ENCODE measurements around the gene POLR3F. TPM values are rescaled to one million over a fixed set of nuclear protein-coding genes. Genes with fewer than 3 reads are reported as not detected.

The POLR3F gene
- polyA plus RNA-seq, 1 experiment: 10.6 TPM

GRCh38 chr20:18430172-18430826 is 36.9 kb upstream of the POLR3F start:
- ChIA-PET POLR2A (no interaction called here), CTCF (interaction anchor here (0.9 kb wide), 1 partner anchor 17 kb away, joined by 5 read pairs; no protein-coding TSS in a partner anchor)
- H3K9me3 ChIP-seq (ENCODE audit: control insufficient read depth, insufficient read depth, low read length): no peaks in the 10 kb centered on the region
- no peak for TF ChIP-seq CTCF (IDR thresholded peaks at IDR 0.05; ENCODE audit: low read depth, low read length)
- no peak overlapping the region for H3K27ac ChIP-seq (ENCODE audit: low read depth, low read length)
- no peak overlapping the region for H3K4me3 ChIP-seq (ENCODE audit: low read depth, low read length)
- H3K27me3 ChIP-seq (ENCODE audit: control insufficient read depth, insufficient read depth, low read length): no peaks in the 10 kb centered on the region
- no peak for DNase-seq (ENCODE audit: low read depth, low spot score)

- no peak overlapping the region for H3K4me3 ChIP-seq (ENCODE audit: low read depth, low read length)
- no peaks in the 10 kb centered on the region for H3K9me3 ChIP-seq (ENCODE audit: control insufficient read depth, insufficient read depth, low read length)
- no peak for DNase-seq (ENCODE audit: low read depth, low spot score)
- ChIA-PET CTCF (no interaction called here), POLR2A (no interaction called here)
- TF ChIP-seq CTCF (IDR thresholded peaks at IDR 0.05; ENCODE audit: low read depth, low read length): no peak
- H3K27ac ChIP-seq (ENCODE audit: low read depth, low read length): no peak overlapping the region
- no peaks in the 10 kb centered on the region for H3K27me3 ChIP-seq (ENCODE audit: control insufficient read depth, insufficient read depth, low read length)
Measured at GRCh38 chr20:18431206-18431605, 36.0 kb upstream of the POLR3F start.

- Histone ChIP-seq H3K27me3 (ENCODE audit: control insufficient read depth, insufficient read depth, low read length) (no peaks in the 10 kb centered on the region), H3K27ac (ENCODE audit: low read depth, low read length) (no peak overlapping the region), H3K4me3 (ENCODE audit: low read depth, low read length) (no peak overlapping the region), H3K9me3 (ENCODE audit: control insufficient read depth, insufficient read depth, low read length) (no peaks in the 10 kb centered on the region)
- DNase-seq (ENCODE audit: low read depth, low spot score): no peak
- CTCF ChIA-PET: interaction anchor here (0.6 to 1.2 kb wide), 3 partner anchors 17 to 741 kb away, joined by 3 to 4 read pairs (median 3); no protein-coding TSS in a partner anchor
- POLR2A ChIA-PET: no interaction called here
- TF ChIP-seq CTCF (IDR thresholded peaks at IDR 0.05; ENCODE audit: low read depth, low read length): no peak
Measured at GRCh38 chr20:18436847-18437246, 30.3 kb upstream of the POLR3F start.

GRCh38 chr20:18440403-18440802 is 26.8 kb upstream of the POLR3F start:
- Histone ChIP-seq H3K27ac (ENCODE audit: low read depth, low read length) (no peak overlapping the region), H3K9me3 (ENCODE audit: control insufficient read depth, insufficient read depth, low read length) (no peaks in the 10 kb centered on the region), H3K27me3 (ENCODE audit: control insufficient read depth, insufficient read depth, low read length) (no peaks in the 10 kb centered on the region), H3K4me3 (ENCODE audit: low read depth, low read length) (no peak overlapping the region)
- no peak for TF ChIP-seq CTCF (IDR thresholded peaks at IDR 0.05; ENCODE audit: low read depth, low read length)
- POLR2A ChIA-PET: no interaction called here
- no peak for DNase-seq (ENCODE audit: low read depth, low spot score)
- CTCF ChIA-PET: no interaction called here

GRCh38 chr20:18443886-18444285 is 23.3 kb upstream of the POLR3F start:
- Histone ChIP-seq H3K27me3 (ENCODE audit: control insufficient read depth, insufficient read depth, low read length) (no peaks in the 10 kb centered on the region), H3K9me3 (ENCODE audit: control insufficient read depth, insufficient read depth, low read length) (no peaks in the 10 kb centered on the region), H3K4me3 (ENCODE audit: low read depth, low read length) (no peak overlapping the region), H3K27ac (ENCODE audit: low read depth, low read length) (no peak overlapping the region)
- ChIA-PET CTCF (no interaction called here), POLR2A (no interaction called here)
- no peak for TF ChIP-seq CTCF (IDR thresholded peaks at IDR 0.05; ENCODE audit: low read depth, low read length)
- no peak for DNase-seq (ENCODE audit: low read depth, low spot score)

Data from AG04450 (cell line).